ENCODE data around the gene GNPTAB.
A peak's percentile ranks its signal among the peaks of the same experiment; 100 is the strongest.
"Not testable (repeated sequence)": the region's sequence is repeated elsewhere in the genome, so short reads cannot be mapped to it uniquely, and the experiment has no call there.

Gene GNPTAB

GRCh38 chr12:101876322-101876860 lies 45.6 kb upstream of the GNPTAB start:
- TF ChIP-seq CTCF (IDR thresholded peaks at IDR 0.05): no peak
- H3K36me3 ChIP-seq: no peaks in the 10 kb centered on the region
- no peaks in the 10 kb centered on the region for H3K9me3 ChIP-seq
- peaks cover 43 to 54% of the 10 kb centered on the region in 2 experiments for H3K4me1 ChIP-seq (ENCODE audit: control insufficient read depth in 1 of 2, insufficient read depth in 1 of 2, low read depth in 1 of 2, low read length in 1 of 2)
- H3K4me3 ChIP-seq (ENCODE audit: low read depth in 1 of 2, low read length in 1 of 2): peak overlapping the region; percentile 85 to 93
- H3K27me3 ChIP-seq: no peaks in the 10 kb centered on the region
- peak overlapping the region; percentile 94 for H3K27ac ChIP-seq

GRCh38 chr12:101875162-101875561 lies 44.4 kb upstream of the GNPTAB start:
- no peak for TF ChIP-seq CTCF (IDR thresholded peaks at IDR 0.05)

DNA sequence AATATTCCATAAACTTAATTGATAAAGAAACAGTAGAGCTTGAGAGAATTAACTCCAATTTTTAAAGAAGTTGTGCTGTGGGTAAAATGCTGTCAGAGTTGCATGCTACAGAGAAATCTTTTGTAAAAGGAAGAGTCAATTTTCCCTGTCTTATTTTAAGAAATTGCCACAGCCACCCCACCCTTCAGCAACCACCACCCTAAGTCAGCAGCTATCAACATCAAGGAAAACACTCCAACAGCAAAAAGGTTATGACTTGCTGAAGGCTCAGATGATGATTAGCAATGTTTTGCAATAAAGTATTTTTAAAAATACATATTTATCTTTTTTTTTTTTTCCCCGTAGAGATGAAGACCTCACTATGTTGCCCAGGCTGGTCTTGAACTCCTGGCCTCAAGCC lies 40.2 kb upstream of the GNPTAB start:
- Histone ChIP-seq H3K36me3 (no peaks in the 10 kb centered on the region), H3K27ac (no peak overlapping the region), H3K4me1 (ENCODE audit: control insufficient read depth in 1 of 2, insufficient read depth in 1 of 2, low read depth in 1 of 2, low read length in 1 of 2) (peaks cover 14 to 20% of the 10 kb centered on the region in 2 experiments), H3K4me3 (ENCODE audit: low read depth in 1 of 2, low read length in 1 of 2) (no peak overlapping the region), H3K27me3 (no peaks in the 10 kb centered on the region), H3K9me3 (no peaks in the 10 kb centered on the region)
- TF ChIP-seq CTCF (IDR thresholded peaks at IDR 0.05): no peak

More at GRCh38 chr12:101875162-101875561, 44.4 kb upstream of the GNPTAB start:
- H3K4me1 ChIP-seq (ENCODE audit: control insufficient read depth in 1 of 2, insufficient read depth in 1 of 2, low read depth in 1 of 2, low read length in 1 of 2): peaks cover 31 to 44% of the 10 kb centered on the region in 2 experiments
- no peak overlapping the region for H3K4me3 ChIP-seq (ENCODE audit: low read depth in 1 of 2, low read length in 1 of 2)
- H3K27ac ChIP-seq: peak overlapping the region; percentile 57
- H3K27me3 ChIP-seq: no peaks in the 10 kb centered on the region
- H3K36me3 ChIP-seq: no peaks in the 10 kb centered on the region
- no peaks in the 10 kb centered on the region for H3K9me3 ChIP-seq

- H3K4me1 ChIP-seq (ENCODE audit: control insufficient read depth in 1 of 2, insufficient read depth in 1 of 2, low read depth in 1 of 2, low read length in 1 of 2): peaks cover 13 to 20% of the 10 kb centered on the region in 2 experiments
- H3K36me3 ChIP-seq; H3K4me3 ChIP-seq (ENCODE audit: low read depth in 1 of 2, low read length in 1 of 2); H3K9me3 ChIP-seq; H3K27me3 ChIP-seq; H3K27ac ChIP-seq: not testable (repeated sequence)
These were observed 36.9 kb upstream of the GNPTAB start for GRCh38 chr12:101867619-101868018.

DNA sequence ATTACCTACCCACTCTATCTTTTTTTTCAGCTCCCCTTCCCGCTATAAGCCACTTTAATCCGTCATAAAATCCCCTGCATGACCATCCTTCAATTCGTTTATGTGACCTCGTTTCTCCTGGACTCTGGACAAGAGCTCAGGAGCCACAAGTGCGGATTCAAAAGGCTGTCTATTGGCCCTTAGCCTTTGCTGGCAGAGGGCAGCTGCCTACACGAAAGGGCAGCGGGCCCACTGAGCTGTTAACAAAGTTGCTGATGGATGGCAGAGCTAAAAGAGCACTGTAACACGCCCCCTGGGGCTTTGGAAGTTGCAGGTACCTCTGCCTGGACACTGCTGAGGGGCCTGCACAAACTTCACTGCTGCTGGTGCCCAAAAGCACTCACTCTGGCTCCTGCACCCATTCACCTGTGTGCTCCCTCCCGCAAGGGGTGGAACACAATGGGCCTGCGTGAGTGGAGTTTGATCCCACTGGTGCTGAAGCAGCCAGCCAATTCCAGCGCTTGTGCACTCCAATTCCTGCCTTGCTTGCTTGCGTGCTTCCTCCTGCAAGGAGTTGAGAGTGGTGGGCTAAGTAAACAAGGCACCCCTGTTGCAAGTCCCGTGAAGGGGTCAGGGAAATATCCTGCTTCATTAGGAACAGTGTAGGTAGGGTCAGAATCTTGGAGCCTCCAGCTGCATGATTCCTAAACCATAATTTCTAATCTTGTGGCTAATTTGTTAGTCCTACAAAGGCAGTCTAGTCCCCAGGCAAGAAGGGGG lies 36.0 kb upstream of the GNPTAB start:
- no peak for TF ChIP-seq CTCF (IDR thresholded peaks at IDR 0.05)
- Histone ChIP-seq H3K27ac (peak overlapping the region; percentile 56), H3K4me1 (ENCODE audit: control insufficient read depth in 1 of 2, insufficient read depth in 1 of 2, low read depth in 1 of 2, low read length in 1 of 2) (peaks cover 13 to 20% of the 10 kb centered on the region in 2 experiments), H3K36me3 (no peaks in the 10 kb centered on the region), H3K27me3 (no peaks in the 10 kb centered on the region), H3K4me3 (ENCODE audit: low read depth in 1 of 2, low read length in 1 of 2) (no peak overlapping the region), H3K9me3 (no peaks in the 10 kb centered on the region)

DNA sequence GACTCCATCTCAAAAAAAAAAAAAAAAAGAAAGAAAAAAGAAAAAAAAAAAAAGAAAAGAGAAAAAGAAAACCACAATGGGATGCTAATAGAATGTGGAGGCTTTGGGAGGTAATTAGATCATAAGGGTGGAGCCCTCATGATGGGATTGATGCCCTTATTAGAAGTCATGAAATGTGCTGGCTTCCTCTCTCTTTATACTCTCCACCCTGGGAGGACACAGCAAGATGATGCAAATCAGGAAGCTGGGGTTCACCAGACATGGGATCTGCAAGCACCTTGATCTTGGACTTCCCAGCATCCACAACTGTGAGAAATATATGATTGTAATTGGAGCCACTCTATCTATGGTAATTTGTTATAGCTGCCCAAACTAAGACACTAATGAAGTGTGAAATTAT lies 33.2 kb upstream of the GNPTAB start:
- TF ChIP-seq CTCF (IDR thresholded peaks at IDR 0.05): no peak
- H3K4me3 ChIP-seq (ENCODE audit: low read depth in 1 of 2, low read length in 1 of 2): no peak overlapping the region
- H3K9me3 ChIP-seq: no peaks in the 10 kb centered on the region
- no peaks in the 10 kb centered on the region for H3K27me3 ChIP-seq
- peaks cover 13 to 18% of the 10 kb centered on the region in 2 experiments for H3K4me1 ChIP-seq (ENCODE audit: control insufficient read depth in 1 of 2, insufficient read depth in 1 of 2, low read depth in 1 of 2, low read length in 1 of 2)
- H3K27ac ChIP-seq: peak overlapping the region; percentile 16
- no peaks in the 10 kb centered on the region for H3K36me3 ChIP-seq

Data from neutrophil (primary cell).